HG03442 (cell line): ENCODE data around the gene PRODH2.
"Not testable (repeated sequence)": the region's sequence is repeated elsewhere in the genome, so short reads cannot be mapped to it uniquely, and the experiment has no call there.

ENCODE experiments used
- ATAC-seq: cut with Tn5 transposase; IDR thresholded peaks from one replicate; pipeline ENCODE4 v1.9.1; 2021; ENCODE audit warnings: mild to moderate bottlenecking, moderate library complexity; ENCODE audit not compliant: unreplicated experiment

The PRODH2 gene

DNA sequence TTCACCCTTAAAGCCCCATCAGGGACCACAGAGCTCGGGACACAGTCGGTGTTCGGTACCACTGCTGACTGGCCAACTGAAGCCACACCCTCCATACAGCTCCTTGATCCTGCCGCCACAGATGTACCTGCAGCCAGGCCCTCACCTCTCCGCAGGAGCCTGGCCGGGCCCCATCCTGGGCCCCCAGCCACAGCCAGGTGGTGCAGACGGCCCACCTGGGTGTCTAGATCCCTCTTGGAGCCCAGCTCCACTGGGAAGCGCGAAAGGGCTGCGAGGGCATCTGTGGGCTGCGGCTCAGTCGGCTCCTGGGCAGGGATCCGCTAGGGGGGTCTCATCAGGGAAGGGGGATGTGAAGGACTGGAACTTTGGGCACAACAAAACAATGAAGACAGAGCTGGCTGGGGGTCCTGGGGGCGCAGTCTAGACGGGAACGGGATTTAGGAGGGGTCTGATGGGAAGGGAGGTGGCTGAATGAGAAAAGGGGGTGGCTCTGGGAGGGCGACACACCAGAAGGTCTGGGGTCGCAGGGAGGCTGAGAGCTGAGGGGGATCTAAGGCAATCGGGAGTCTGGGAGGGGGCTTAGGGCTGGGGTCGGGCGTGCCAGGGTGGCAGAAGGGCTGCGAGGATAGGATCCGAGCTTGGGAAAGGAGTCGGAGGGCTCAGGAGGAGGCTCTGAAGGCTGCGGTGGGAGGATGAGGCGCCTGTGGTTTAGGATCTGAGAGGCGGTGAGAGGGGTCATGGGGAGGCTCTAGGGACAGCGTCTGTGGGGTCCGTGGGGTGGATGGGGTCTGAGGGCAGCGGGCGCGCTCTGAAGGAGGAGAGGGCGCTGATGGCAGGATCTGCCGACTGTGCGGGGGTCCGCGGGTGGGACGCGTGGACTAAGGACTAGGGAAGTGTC lies 15.8 kb downstream of the PRODH2 start:
- no peak for ATAC-seq

DNA sequence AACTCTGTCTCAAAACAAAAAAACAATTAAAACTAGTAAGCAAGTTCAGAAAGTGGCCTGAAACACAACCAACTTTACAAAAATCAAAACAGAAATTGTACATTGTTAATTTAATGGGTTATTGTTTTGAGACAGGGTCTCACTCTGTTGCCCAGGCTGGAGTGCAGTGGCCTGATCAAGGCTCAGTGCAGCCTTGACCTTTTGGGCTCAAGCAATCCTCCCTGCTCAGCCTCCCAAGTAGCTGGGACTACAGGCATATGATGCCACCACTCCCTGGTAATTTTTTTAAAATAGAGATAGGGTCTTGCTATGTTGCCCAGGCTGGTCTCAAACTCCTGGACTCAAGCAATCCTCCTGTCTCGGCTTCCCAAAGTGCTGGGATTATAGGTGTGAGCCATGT lies 17.1 kb downstream of the PRODH2 start:
- ATAC-seq: not testable (repeated sequence)

DNA sequence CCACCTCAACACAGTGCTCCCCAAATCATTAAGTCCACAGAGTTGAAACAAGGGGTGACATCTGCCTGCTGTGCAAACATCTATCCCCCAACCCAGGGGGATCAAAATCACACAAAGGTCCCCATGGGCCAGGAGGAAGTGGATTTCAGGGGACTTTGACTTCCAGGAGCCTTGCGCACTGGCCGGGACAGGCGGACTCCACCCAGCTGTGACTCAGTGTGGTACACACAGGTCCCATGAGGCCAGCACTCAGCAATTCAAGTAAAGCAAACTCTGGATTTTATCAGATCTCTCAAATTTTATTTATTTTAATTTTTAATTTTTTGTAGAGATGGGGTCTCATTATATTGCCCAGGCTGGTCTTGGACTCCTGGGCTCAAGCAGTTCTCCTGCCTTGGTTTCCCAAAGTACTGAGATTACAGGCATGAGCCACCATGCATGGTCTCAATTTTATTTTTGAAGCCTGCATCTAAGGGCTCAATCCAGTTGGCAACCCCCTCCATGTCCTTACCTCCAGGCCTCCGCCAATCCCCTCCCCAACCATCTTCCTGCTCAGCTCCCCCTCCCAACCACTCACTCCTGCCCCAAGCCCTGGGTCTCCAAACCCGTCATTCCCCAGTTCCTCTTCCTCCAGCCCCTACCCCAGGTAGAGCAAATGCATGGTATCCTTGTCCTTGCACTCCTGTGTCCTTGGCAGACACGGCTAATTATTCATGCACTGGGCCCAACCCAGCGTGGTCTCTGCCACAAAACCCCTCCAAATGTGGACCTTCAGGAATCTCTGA lies 19.1 kb downstream of the PRODH2 start:
- ATAC-seq: no peak

DNA sequence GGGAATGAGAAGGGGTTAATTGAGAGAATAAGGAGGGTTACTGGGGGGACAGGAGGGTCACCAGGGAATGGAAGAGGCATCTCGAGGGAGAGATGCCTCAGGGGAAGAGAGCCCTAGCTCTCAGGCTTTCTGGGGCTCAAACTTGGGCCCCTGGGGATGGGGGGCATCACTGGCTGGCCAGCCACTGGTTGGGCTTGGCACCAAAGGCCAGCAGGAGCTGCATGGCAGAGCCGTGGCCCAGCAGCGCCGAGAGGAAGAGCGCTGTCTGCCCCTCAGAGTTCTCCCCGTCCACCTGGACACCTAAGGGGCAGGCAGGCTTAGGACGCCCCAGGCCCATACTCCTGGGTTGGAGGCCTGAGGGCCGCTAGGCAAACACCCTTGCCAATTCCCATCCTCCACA lies 19.8 kb downstream of the PRODH2 start:
- ATAC-seq: no peak

DNA sequence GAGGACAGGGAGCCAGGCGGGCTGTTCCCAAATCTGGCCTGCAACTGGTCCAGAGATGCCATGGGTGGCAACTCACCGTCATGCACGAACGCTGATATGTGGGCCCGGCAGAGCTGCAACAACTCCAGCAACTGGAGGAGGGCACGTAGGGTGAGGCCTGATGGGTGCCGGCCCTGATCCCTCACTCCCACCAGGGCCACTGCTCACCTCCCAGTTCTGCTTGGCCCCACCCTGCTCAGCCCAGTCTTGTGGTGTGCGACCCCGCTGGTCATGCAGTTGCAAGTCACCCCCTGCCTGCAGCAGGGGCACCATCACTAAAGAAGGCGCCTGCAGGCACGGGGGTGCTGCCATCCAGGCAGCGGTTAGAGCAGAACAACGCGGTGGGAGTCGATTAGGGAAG lies 20.3 kb downstream of the PRODH2 start:
- no peak for ATAC-seq

DNA sequence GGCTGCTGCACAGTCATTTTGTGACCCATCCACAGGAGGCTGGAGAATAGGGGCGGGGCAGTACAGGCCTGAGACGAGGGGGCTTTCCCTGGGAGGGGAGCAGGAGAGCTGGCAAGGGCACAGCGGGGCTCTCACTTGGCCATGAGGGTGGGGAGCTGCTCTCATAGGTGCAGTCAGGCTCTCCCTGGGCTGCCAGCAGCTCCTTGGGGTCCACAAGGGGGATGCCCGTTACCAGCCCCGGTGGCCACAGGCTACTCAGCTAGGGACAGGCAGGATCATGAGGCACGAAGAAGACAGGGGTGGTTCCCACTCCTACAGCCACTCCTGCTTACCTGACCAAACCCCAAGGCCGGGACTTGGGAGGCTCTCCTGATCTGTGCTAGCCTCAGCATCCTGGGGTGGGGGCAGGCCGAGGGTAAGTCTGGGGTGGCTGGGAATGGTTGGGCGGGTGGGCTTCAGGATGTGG lies 20.8 kb downstream of the PRODH2 start:
- no peak for ATAC-seq

DNA sequence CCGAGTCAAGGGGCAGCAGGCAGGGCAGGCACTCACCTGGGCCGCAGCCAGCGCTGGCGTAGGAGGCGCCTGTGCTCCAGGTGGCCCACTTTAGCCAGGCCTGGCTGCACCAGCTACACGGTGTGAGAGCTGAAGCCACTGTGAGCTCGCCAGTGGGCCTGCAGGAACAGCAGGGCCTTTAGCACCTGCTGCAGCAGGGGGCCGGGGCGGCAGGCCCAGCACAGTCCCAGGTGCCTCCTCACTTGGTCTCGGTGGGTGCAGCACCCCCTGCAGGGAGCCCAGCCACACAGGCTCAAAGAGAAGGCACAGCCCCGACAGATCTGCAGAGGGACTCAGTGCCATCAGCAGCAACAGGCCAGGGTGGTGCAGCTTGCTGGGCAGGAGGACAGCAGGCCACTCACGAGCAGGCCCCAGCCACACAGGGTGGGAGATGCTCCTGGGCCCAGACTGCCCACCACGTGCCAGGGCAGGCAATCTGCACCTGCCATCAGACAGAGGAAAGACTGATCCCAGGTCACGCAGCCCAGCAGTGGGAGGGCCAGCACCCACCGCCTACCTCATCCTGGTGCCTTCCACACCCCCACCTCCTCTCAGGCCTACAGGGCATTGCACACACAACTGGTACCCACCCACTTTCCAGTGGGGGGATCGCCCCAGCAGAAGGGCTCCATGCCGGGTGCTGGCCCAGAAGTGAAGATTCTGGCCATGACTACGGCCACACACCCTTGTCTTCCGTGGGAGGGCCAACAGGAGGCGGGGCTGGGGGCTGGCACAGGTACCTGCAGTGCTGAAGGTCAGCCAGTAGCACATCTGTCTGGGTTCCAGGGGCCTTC lies 21.4 kb downstream of the PRODH2 start:
- ATAC-seq: no peak

DNA sequence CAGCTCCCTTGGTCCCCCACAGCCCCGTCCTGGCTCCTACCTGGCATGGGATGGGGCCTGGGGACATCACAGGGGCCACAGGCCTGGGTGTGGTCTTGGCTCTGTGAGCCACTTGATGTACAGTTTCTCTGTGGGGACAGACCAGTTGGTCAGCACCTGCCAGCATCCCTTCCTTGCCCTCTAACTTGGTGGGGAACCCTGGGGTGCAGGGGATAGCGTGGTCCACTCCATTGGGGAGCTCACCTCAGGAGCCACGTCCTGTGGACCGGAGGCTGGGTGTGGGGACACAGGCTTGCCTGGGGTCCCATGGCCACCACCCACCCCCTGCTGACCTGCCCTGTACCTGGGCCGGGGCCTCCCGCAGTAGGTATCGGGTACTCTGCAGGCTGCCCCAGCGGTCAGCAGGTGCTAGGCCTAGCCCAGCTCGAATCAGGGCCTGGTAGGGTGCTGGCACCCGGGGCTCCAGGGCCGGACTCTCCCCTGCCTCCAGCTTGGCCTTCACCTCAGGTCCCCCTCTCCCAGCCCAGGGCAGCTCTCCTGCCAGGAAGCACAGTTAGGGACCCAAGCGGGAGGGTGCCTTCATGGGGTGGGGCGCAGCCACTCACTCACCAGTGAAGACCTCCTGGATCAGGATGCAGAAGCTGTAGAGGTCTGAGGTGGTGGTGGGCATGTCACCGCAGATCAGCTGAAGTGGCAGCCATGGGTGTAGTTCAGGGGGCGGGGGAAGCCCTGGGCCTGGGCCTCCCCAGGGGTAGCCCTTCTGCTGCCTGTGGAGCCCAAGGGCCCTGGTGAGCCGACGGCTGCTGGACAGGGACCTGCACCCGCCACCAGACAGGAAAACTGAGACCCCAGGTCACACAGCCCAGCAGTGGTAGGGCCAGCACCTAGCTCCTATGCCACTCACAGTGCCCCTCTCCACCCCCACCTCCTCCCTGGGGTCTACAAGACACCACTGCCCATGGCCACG lies 22.4 kb downstream of the PRODH2 start:
- ATAC-seq: no peak

DNA sequence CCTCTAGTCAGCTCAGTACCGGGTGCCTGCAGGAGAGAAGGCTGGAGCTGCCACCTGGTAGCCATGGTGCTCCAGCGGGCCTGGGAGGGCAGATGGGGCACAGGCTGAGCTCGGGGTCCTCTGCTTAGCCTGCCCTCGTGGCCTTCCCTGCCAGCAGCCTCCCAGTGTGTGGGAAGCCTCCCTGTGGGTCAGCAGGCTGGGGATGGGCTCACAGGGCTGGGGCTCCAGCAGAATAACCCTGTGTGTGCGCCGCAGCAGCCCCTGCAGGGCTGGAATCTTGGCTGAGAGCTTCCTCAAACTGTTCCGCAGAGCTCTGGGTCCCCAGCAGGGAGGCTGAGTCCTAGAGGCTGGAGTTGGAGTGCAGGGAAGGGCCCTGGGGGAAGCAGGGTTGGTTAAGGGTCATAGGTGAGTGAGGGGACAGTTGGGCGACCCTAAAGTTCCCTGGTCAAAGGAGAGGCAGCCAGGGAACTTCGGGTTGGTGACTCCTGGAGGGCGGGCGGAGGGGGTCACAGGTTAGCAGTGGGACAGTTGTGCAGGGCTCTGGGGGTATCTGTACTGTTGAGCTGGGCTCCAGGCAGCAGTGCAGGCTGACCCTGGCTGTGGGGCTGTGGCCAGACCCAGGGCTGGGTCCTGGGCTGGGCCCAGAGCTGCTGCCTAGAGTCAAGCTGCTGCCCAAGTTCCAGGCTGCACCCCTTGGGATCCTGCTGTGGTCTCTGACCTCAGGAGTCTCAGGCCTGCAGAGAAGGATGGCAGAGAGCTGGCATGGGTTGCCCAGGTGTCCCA lies 23.3 kb downstream of the PRODH2 start:
- no peak for ATAC-seq

DNA sequence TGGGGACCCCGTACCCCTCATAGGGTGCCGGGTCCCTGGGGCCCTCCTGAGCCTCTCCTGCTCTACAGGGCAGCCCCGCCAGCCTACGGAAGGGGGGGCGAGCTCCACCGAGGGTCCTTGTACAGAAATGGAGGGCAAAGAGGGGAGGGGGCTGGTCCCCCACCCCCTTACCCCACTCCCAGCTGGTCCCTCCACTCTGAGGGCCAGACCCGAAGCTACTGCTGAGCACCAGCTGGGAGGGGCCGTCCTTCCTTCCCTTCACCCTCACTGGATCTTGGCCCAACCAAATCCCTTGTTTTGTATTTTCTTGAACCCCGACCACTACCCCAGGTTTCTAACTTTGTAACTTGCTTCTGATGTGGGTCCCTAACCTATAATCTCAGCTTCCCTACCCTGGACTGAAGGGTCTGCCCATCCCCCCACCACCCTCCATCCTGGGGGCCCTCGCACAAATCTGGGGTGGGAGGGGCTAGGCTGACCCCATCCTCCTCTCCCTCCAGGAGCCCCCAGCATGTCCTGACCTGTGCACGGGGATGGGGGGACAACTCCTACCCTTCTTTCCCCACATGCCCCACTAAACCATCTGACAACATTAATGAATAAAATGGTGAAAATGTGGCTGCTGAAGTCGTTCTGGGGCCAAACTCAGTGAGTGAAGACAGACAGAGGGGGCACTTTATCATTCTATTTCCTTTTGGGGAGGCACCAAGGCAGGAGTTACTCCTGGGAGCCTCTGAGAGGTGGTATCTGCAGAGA lies 24.3 kb downstream of the PRODH2 start:
- no peak for ATAC-seq

DNA sequence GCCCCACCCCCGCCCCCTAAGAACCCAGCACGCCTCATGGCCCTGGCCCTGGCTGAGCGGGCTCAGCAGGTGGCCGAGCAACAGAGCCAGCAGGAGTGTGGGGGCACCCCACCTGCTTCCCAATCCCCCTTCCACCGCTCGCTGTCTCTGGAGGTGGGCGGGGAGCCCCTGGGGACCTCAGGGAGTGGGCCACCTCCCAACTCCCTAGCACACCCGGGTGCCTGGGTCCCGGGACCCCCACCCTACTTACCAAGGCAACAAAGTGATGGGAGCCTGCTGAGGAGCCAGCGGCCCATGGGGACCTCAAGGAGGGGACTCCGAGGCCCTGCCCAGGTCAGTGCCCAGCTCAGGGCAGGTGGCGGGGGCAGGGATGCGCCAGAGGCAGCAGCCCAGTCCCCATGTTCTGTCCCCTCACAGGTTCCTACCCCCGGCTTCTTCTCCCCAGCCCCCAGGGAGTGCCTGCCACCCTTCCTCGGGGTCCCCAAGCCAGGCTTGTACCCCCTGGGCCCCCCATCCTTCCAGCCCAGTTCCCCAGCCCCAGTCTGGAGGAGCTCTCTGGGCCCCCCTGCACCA lies 25.3 kb downstream of the PRODH2 start:
- no peak for ATAC-seq

DNA sequence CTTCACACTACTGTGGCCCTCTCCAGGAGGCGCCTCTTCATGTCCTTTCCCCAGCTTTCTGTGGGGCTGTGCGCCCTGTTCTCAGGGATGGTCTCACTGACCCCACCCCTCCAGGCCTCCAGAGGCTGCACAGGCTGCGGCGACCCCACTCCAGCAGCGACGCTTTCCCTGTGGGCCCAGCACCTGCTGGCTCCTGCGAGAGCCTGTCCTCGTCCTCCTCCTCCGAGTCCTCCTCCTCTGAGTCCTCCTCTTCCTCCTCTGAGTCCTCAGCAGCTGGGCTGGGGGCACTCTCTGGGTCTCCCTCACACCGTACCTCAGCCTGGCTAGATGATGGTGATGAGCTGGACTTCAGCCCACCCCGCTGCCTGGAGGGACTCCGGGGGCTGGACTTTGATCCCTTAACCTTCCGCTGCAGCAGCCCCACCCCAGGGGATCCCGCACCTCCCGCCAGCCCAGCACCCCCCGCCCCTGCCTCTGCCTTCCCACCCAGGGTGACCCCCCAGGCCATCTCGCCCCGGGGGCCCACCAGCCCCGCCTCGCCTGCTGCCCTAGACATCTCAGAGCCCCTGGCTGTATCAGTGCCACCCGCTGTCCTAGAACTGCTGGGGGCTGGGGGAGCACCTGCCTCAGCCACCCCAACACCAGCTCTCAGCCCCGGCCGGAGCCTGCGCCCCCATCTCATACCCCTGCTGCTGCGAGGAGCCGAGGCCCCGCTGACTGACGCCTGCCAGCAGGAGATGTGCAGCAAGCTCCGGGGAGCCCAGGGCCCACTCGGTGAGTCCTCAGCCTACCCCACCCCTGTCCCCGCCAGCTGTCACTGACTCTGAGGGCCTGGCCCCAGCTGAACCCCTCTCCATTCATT lies 26.1 kb downstream of the PRODH2 start:
- ATAC-seq: no peak

DNA sequence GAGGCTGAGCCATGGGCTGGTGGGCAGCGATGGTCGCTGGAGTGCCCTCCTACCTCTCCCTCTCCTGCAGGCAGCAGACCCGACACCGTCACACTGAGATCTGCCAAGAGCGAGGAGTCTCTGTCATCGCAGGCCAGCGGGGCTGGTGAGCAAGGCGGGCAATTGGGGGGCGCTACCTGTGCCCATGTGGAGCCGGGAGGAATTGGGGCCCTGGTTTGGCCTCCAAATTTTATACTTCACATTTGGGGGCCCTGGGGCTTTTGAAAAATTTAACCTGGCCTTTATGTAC lies 27.4 kb downstream of the PRODH2 start:
- ATAC-seq: no peak

DNA sequence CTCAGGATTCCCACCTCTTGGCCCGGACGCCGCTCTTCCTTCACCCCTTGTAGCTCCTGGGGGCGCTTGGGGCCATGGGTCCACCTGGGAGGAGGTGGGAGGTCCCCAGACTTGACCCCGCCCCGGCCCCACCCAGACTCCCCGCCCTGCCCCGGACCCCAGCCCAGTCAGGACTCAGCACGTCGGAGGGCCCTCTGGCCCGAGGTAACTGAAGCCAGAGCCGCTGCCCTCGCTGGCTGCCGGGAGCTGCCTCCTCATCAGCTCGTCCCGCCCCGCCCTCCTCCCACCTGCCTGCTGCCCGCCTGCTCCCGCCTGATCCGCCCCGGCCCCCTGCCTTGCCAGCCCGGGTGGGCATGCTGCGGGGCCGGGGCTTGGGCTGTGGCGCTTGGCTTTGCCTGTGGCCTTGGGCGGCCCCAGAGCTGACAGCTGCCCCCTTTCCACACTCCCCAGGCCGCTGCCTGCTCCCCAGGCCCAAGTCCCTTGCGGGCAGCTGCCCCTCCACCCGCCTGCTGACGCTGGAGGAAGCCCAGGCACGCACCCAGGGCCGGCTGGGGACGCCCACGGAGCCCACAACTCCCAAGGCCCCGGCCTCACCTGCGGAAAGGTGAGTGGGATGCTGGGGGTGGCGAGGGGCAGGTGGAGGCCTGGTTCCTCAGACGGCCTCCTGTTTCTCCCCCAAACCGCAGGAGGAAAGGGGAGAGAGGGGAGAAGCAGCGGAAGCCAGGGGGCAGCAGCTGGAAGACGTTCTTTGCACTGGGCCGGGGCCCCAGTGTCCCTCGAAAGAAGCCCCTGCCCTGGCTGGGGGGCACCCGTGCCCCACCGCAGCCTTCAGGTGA lies 27.9 kb downstream of the PRODH2 start:
- ATAC-seq: no peak

DNA sequence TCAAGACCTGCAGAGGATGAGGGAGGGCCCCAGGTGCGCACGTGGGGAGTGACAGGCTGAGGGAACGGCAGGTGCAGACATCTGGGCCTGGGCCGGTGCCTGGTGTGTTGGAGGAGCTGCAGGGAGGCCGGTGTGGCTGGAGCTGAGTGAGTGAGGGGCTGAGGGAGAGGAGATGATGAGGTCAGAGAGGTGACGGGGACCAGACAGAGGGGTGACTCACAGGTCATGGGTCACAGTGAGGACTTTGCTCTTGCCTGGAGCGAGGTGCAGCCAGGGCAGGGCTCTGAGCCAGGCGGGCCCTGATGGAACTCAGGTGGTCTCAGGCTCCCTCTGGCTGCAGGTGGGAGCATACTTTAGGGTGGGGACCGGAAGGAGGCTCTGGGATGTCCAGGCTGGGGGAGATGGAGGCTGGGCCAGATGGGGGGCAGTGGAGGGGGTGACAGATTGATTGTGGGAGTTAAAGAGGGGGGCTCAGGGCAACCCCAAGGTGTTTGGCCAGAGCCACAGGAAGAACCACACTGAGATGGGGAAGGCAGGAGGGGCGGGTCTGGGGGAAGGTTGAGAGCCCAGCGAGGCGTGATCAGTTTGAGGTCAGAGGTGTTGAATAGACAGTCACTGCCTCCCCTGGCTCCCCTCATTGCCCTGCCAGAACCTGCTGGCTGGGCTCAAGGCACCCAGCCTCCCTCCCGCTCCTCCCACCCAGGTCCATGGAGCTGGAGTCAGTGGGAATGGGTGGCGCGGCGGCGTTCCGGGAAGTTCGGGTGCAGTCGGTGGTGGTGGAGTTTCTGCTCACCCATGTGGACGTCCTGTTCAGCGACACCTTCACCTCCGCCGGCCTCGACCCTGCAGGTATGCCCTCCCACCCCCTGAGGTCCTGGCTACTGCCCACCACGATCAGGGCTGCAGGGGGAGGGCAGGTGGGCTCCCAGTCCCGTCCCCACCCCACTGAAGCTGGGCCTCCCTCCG lies 28.9 kb downstream of the PRODH2 start:
- no peak for ATAC-seq
